GM12872 (cell line): ENCODE results near the gene EFHD1.

Experiments
- CTCF ChIP-seq: IDR thresholded peaks from 3 replicates; pipeline ENCODE4 v1.5.1; 2011; ENCODE audit warnings: low read depth, mild to moderate bottlenecking, low read length, moderate library complexity; ENCODE audit not compliant: insufficient read depth

Gene EFHD1

DNA sequence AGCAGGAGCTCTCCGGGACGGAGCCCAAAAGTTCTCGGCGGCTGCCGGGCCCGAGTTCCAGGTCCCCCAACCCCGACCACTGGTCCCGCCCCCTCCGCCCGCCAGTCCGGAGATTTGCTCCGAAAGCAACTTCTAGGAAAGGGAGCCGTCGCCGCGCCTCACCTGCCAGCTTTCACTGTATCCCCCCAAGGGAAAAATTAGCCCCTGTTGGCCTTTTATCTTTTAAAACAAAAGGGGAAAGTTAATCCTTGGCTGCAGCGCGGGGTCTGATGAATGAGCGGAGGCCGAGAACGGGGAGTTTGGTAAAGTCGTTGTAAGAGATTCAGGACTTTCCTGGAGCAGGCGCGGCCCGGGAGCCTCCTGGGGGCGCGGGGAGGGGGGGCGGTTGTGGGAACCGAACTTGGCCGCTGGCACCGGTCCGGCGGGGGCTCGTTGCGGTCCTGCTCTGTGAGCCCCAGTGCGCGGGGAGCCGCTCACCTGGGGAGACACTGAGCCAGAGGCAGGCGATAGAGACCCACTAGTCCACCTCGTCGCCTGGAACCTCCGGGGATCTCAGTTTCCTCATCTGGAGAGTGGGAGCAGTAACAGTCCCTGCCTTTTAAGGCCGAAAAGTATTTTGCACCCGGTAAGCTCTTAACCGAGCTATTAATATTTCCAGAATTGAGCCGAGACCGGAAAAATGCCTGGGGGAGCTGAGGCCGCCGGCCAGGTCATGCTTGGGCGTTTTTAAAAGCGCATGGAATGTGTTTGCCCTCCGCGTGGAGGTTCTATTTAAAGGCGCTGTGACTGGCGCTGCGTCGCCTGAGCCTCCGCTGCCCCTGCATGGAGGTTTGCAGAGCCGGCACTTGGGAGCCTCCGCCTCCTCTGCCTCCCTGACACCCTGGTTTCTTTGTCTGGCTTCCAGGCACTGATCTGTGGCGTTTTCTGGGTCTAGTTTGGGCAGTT is 1.1 kb downstream of the EFHD1 start:
- TF ChIP-seq CTCF, result no peak

- TF ChIP-seq CTCF, result no peak
Observed at GRCh38 chr2:232635820-232636219, 2.4 kb downstream of the EFHD1 start.

DNA sequence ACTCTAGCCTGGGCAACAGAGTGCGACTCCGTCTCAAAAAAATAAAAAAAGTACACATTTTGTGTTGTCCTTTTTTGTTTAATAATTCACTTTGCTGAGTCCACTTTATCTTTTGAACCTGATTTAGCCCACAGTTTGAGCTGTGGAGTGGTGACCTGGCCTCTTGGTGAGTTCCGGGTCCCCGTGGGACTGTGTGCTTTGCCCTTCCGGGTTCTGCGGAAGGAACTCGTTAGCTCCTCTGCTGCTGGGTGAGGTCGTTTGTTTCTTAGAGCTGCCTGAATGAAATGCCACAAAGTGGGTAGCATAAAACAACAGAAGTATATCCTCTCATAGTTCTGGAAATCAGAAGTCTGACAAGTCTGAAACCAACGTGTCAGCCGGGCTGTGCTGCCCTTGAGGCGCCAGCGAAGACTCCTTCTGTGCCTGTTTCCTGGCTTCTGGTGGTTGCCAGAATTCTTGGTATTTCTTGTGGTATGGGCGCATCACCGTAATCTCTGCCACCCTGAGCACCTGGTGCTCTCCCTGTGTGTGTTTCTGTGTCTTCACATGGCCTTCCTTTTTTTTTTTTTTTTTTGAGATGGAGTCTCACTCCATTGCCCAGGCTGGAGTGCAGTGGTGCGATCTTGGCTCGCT is 3.5 kb downstream of the EFHD1 start:
- TF ChIP-seq CTCF, result no peak

DNA sequence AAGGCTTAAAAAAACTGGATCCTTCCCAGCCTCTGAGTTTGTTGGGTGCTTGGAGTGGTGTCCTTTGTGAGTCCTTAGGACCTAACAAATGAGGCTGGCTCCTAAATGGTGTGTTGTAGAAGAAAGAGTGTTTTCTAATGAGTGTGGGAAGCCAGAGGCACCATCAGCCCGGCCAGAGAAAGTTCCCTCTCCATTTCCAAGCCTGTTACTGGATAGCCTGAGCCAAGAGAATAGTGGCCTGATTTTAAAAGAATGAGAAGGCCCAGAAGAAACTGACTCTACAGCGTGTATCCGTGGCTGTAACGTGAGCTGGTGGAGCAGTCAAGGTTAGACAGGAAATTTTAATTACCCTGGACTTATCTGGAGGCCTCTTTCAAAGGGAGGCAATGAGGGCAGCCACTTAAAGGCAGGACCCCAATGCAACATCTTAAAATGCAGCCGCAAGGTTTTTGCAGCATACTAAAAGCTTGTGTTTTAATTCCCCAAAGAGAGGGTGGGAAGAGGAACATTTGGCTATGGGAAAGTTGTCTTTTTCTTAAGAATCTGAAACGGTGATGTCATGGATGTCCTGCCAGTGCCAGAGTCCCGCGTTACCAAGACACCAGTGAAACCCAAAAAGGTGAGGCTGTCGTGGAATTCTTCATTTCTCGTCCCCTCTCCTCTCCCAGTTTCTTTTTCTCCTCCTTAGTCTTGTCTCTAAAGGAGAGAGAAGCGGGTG is 4.6 kb downstream of the EFHD1 start:
- TF ChIP-seq CTCF, result no peak

GRCh38 chr2:232641153-232641848 is 7.9 kb downstream of the EFHD1 start:
- no peak for TF ChIP-seq CTCF

- TF ChIP-seq CTCF, result no peak
Observed at GRCh38 chr2:232643147-232643425, 9.7 kb downstream of the EFHD1 start.
